ENCODE measurements around the gene SPHKAP.
"Not testable (repeated sequence)": the region's sequence is repeated elsewhere in the genome, so short reads cannot be mapped to it uniquely, and the experiment has no call there.

The SPHKAP gene

DNA sequence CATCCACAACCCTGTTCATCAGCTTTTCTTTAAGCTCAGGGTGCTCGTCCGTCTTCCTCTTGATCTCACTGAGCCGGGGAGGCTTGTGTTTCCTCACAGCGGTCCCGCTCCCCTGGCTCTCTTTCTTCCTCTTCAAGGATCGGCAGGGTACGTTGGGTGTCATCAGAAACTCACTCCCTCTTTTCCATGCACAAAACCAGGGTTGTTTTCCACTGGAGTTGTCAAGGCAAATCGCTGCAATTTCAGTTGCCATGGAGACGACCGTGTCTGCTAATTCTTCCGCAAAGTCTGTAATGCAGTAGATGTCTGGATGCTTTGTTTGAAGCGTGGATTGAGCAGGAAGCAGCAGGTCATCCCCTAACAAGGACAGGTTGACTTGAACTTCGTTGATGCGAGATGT is 163.7 kb downstream of the SPHKAP start:
- no peak for DNase-seq

DNA sequence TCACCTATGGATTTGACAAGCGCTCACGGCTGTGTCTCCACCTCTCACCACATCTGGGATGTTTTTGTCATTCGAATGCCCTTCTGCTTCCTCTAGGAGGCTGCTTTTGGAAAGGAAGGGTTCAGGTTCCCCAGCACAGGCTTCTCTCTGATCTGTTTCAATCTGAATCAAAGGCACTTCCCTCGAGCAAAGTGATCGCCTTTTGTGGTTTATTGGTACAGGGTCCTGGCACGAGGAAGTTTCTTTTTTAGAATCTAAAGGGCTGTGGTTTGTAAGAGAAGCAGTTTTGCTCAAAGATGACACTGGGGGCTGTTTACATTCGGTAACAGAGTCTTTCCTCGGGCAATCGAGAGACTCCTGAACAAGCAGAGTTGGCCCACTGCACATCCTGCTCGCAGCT is 165.1 kb downstream of the SPHKAP start:
- DNase-seq = no peak

DNA sequence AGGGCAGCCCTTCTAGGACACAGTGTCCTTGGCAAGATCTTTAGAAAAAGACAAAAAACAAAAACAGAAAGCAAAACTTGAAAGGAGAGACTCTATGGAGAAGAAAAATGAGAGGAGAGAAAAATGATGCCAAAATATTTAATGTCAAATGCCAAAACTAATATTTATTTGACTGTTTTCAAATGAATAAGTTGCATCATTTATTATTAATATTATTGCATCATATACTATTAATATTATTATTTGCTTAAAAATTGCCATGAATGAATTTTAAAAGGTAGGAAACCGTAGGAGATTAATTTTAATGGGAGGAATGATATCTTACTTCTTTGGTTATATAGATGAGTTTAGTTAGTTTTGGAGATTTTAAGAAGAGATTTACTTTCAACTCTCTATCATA is 165.7 kb downstream of the SPHKAP start:
- no peak for DNase-seq

GRCh38 chr2:227996366-227996765 is 185.1 kb downstream of the SPHKAP start:
- DNase-seq = no peak

GRCh38 chr2:227990937-227991336 is 190.6 kb downstream of the SPHKAP start:
- DNase-seq = no peak

- no peak for DNase-seq
Observed at GRCh38 chr2:227973241-227973640, 208.2 kb downstream of the SPHKAP start.

GRCh38 chr2:227971619-227972230 is 209.8 kb downstream of the SPHKAP start:
- no peak for DNase-seq

GRCh38 chr2:227960317-227960716 is 221.2 kb downstream of the SPHKAP start:
- no peak for DNase-seq

DNA sequence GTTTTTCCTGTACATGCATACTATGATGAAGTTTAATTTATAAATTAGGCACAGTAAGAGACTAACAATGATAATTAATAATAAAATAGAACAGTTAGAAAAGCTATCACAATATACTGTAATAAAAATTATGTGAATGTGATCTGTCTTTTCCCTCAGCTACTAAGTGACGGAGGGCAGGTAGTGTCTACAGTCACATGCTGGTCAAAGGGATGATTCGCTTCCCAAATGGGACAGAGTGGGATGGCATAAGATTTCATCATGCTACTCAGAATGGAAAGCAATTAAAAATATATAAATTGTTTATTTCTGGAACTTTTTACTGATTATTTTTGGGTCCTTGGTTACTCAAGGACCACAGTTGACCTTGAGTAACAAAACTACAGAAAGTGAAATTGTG is 238.5 kb downstream of the SPHKAP start:
- DNase-seq = no peak

- DNase-seq = no peak
Observed at GRCh38 chr2:227942021-227942420, 239.5 kb downstream of the SPHKAP start.

DNA sequence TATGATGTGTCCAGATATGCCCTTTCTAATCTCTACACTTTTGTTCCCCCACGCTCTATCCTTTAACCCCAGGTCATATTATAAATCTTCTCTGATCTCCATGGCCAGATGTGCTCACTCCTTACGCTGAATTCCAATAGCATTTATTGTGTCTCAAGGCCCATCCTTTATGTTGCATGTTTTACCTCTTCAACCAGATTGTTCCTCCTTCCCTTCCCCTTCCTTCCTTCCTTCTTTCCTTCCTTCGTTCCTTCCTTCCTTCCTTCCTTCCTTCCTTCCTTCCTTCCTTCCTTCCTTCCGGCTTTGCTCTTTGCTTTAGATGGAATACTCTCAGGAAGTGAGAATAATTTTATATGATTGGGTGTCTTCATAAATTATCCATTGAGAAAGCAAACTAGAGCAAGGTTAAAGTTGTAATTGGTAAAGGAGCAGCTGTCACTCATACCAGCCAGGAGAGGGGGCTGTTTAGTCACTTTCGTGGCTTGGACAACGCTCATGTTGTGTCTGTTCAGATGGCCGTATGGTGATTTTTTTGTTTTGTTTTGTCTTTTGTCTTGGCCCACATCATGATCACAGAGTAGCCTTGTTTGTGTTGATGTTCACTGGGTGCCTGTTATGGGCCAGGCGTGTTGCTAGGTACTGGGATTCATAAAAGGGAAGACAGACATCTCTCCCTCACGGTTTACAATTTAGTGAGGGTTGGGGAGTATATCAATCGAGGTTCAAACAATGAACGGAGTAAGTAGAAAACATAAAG is 242.0 kb downstream of the SPHKAP start:
- DNase-seq = peak; percentile 1

DNA sequence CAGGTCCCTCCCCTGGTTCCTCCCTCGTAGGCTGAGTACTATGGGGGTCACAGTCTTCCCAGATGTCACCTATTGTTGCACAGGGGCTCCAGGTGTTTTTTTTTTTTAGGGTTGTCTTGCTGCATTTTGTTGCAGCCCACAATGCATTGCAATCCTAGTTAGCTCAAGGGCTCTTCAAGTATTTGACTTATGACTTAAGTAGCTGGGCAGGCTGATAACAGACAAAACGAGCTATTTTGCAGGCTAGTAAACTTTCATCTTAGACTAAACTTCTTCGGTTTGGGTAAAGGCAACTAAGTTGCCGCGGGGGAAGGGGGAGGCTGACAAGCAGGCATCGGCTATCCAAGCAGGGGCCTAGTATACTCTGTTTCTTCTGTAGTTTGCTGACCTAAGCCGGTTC is 245.2 kb downstream of the SPHKAP start:
- DNase-seq = not testable (repeated sequence)

DNA sequence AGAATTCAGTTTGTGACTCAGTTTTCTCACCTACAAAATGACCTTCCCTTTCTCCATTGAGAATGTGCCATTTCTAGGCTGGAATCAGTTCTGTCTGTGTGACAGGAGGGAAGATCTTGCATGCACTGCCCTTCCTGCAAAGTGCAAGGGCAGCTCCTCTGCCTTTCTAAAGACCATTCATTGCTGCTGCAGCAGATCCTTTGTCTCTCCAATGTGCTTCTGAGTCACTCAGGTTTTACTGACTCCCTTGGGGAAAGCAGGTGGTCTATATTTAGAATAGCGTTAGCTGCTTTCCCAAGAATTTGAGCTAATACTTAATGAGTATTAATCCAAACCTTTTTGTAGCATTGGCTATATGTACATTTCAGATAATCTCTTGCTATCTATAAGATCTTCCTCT is 247.6 kb downstream of the SPHKAP start:
- no peak for DNase-seq

- DNase-seq = no peak
Observed at GRCh38 chr2:227932403-227932802, 249.1 kb downstream of the SPHKAP start.

DNA sequence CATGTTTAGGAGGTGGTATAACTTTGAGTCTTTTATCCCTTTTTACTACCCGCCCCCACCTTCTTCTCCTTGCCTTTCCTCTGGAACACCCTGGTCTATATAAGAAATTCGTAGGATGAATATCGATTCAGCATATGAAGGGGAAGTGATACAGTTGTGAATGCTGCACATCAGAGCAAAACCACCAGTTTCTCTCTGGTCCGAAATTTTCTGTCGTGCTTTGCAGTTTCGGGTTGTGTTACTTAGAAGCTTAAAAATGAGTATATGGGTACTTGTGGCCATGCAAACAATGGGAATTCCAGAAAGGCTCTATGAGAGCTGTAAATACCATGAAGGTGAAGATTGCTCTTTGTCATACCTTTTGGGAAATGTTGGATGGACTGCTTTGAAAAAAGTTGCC is 249.5 kb downstream of the SPHKAP start:
- DNase-seq = no peak
